H1 (cell line): ENCODE data around the gene ZDHHC8. TPM values are rescaled to one million over a fixed set of nuclear protein-coding genes. Genes with fewer than 3 reads are reported as not detected.
A peak's percentile ranks its signal among the peaks of the same experiment; 100 is the strongest.

Experiments used
- CEBPB ChIP-seq: IDR thresholded peaks from 2 replicates; pipeline ENCODE4 v1.6.1; 2012; ENCODE audit warnings: low read depth, low read length
- CHD2 ChIP-seq: IDR thresholded peaks from 2 replicates; pipeline ENCODE4 v1.6.1; 2012; ENCODE audit warnings: low read length, improper control_type of control experiment
- CREB1 ChIP-seq: IDR thresholded peaks from 2 replicates; pipeline ENCODE4 v1.6.1; 2012; ENCODE audit warnings: inconsistent platforms
- POU5F1 ChIP-seq: IDR thresholded peaks from 2 replicates; pipeline ENCODE4 v1.6.1; 2011; ENCODE audit warnings: low read depth, mild to moderate bottlenecking, low read length, moderate library complexity
- RAD21 ChIP-seq, 2 experiments: IDR thresholded peaks in 1 of 2; conservative IDR thresholded peaks in 1 of 2; 2 replicates each; pipeline ENCODE4 v1.6.1; 2011; ENCODE audit warnings: low read depth in 2 of 2, low read length in 2 of 2, improper control_type of control experiment in 1 of 2, inconsistent platforms in 1 of 2, mild to moderate bottlenecking in 1 of 2, moderate library complexity in 1 of 2
- polyA plus RNA-seq, 7 experiments: library from polyadenylated mRNA; depleted of rRNA in 3 of 7; stranded (reverse) in 5 of 7; unstranded in 2 of 7; fragments of >200 nt in 5 of 7; fragments of 200-250 nt in 2 of 7; gene quantifications; 1 replicate in 5 of 7; 2 replicates in 1 of 7; 4 replicates in 1 of 7; pipeline versions ENCODE4 v1.2.1 to v1.2.3, GENCODE V29; 2011 to 2013; ENCODE audit warnings: missing spikeins in 2 of 7, mixed read lengths in 2 of 7
- total RNA-seq: library from RNA; stranded (reverse); fragmentation: NEBNext Ultra II Directional; extraction: Animal tissue kit (Norgen Biotek cat#: 25700); gene quantifications from 2 replicates; pipeline ENCODE4 v1.2.1, GENCODE V29; 2021
- TF ChIP-seq, protein P1 (sequence below), 3 experiments: IDR thresholded peaks; 1 replicate in 2 of 3; 2 replicates in 1 of 3; pipeline versions ENCODE4 v1.5.1 to v1.6.1; 2011; ENCODE audit warnings: low read length in 3 of 3, mild to moderate bottlenecking in 3 of 3, inconsistent platforms in 2 of 3, low read depth in 1 of 3, moderate library complexity in 1 of 3; ENCODE audit not compliant: insufficient read depth in 1 of 3; ENCODE audit errors: control extremely low read depth in 1 of 3
- TF ChIP-seq, protein P2 (sequence below): IDR thresholded peaks from 2 replicates; pipeline ENCODE4 v1.6.1; 2012; ENCODE audit warnings: inconsistent platforms
- TF ChIP-seq, protein P3 (sequence below): IDR thresholded peaks from 2 replicates; pipeline ENCODE4 v1.6.1; 2011; ENCODE audit warnings: low read depth, mild to moderate bottlenecking, low read length; ENCODE audit not compliant: insufficient read depth

The ZDHHC8 gene
- total and polyA plus RNA-seq, 2 of the 8 experiments (the other 6 are each of a cell fraction or from before 2014, with no cell fraction given): 18.6 to 65.6 TPM

DNA sequence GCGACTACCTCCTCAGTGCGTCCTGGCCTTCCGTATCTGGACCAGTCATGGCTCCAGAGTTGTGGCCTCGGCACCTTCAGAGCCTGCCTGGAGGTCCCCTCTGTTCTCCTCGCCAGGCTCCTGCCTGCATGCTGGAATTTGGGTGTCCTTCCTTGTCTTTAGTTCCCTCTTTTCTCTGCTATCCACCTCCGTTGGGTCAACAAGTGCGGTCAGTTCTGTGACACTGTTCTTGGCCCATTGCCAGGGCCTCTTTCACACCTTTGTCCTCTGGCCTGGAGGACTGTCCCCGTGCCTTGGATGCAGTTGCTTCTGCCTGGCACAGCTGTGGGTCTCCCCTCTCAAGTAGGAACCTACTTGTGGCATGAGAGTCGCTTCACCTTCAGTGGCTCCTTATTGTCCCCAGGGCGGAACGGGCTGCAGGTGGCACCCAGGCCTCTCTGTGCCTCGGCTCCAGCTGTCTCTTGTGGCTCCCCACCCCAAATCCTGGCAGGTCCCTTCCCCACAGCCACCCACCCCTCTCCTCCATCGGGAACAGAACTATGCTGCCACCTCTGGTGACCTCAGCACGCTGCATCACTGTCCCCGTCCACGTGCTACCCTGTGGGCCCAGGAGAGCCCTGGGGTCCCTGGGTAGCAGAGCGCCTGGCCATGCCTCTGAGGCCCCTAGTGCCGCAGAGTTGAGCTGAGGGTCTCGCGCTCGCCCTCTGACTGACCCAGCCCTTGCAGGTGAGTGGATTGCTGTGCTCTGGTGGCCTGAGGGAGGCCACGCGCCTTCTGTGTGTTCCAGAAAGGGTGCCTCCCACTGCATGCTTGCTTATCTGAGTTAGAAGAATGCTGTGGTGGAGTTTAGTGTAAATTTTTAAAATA, 46.8 kb upstream of the ZDHHC8 start (continued):
- TF ChIP-seq, protein P1, sequence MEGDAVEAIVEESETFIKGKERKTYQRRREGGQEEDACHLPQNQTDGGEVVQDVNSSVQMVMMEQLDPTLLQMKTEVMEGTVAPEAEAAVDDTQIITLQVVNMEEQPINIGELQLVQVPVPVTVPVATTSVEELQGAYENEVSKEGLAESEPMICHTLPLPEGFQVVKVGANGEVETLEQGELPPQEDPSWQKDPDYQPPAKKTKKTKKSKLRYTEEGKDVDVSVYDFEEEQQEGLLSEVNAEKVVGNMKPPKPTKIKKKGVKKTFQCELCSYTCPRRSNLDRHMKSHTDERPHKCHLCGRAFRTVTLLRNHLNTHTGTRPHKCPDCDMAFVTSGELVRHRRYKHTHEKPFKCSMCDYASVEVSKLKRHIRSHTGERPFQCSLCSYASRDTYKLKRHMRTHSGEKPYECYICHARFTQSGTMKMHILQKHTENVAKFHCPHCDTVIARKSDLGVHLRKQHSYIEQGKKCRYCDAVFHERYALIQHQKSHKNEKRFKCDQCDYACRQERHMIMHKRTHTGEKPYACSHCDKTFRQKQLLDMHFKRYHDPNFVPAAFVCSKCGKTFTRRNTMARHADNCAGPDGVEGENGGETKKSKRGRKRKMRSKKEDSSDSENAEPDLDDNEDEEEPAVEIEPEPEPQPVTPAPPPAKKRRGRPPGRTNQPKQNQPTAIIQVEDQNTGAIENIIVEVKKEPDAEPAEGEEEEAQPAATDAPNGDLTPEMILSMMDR (IDR thresholded peaks at IDR 0.05; ENCODE audit: control extremely low read depth in 1 of 3, insufficient read depth in 1 of 3, low read depth in 1 of 3, low read length in 3 of 3): peak; percentile 69 to 89 (median 78)
- TF ChIP-seq CREB1 (peak; percentile 59; the same call in 1 of the 2 replicates), CEBPB (no peak), POU5F1 (no peak), RAD21 (IDR thresholded peaks at IDR 0.05 in 1 of 2, conservative IDR thresholded peaks at IDR 0.05 in 1 of 2; ENCODE audit: low read depth in 2 of 2, low read length in 2 of 2) (peak; percentile 56 to 62), CHD2 (0 out of 2 replicates have a peak, but pooled peaks have one; percentile 38)
- TF ChIP-seq, protein P2, sequence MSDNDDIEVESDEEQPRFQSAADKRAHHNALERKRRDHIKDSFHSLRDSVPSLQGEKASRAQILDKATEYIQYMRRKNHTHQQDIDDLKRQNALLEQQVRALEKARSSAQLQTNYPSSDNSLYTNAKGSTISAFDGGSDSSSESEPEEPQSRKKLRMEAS: peak; percentile 98
- TF ChIP-seq, protein P3, sequence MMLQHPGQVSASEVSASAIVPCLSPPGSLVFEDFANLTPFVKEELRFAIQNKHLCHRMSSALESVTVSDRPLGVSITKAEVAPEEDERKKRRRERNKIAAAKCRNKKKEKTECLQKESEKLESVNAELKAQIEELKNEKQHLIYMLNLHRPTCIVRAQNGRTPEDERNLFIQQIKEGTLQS: no peak
